ENCODE data around the gene BID.

Gene BID

GRCh38 chr22:17802411-17802810 lies 28.1 kb upstream of the BID start (continued):
- TF ChIP-seq TCF4 (CRISPR knock-in tag; IDR thresholded peaks at IDR 0.05; ENCODE audit: borderline replicate concordance) = no peak
- TF ChIP-seq CSRNP3 (CRISPR knock-in tag; IDR thresholded peaks at IDR 0.05) = no peak
- TF ChIP-seq OSR1 (CRISPR knock-in tag; IDR thresholded peaks at IDR 0.05) = no peak

- no peak for ATAC-seq
- TF ChIP-seq ESRRG (CRISPR knock-in tag; IDR thresholded peaks at IDR 0.05) (no peak), BACH2 (CRISPR knock-in tag; IDR thresholded peaks at IDR 0.05; ENCODE audit: borderline replicate concordance) (no peak), CREB5 (CRISPR knock-in tag; IDR thresholded peaks at IDR 0.05; ENCODE audit: low read depth) (no peak), SNAI2 (CRISPR knock-in tag; IDR thresholded peaks at IDR 0.05) (no peak)
Measured at GRCh38 chr22:17797721-17798559, 23.7 kb upstream of the BID start.

- ATAC-seq = no peak
- TF ChIP-seq RARB (CRISPR knock-in tag; IDR thresholded peaks at IDR 0.05) (no peak), POU6F1 (CRISPR knock-in tag; IDR thresholded peaks at IDR 0.05; ENCODE audit: borderline replicate concordance, low read depth) (no peak), CSDC2 (CRISPR knock-in tag; IDR thresholded peaks at IDR 0.05) (no peak), PPARA (CRISPR knock-in tag; IDR thresholded peaks at IDR 0.05; ENCODE audit: borderline replicate concordance) (no peak)
Measured at GRCh38 chr22:17796695-17797094, 22.4 kb upstream of the BID start.

GRCh38 chr22:17795661-17796548 lies 21.6 kb upstream of the BID start:
- TF ChIP-seq RARB (CRISPR knock-in tag; IDR thresholded peaks at IDR 0.05) = no peak
- TF ChIP-seq OSR1 (CRISPR knock-in tag; IDR thresholded peaks at IDR 0.05) = no peak
- TF ChIP-seq ESRRG (CRISPR knock-in tag; IDR thresholded peaks at IDR 0.05) = no peak
- no peak for ATAC-seq

GRCh38 chr22:17794726-17795542 lies 20.7 kb upstream of the BID start:
- TF ChIP-seq SNAI2 (CRISPR knock-in tag; IDR thresholded peaks at IDR 0.05) = no peak
- TF ChIP-seq TSHZ2 (CRISPR knock-in tag; IDR thresholded peaks at IDR 0.05) = no peak
- TF ChIP-seq TCF4 (CRISPR knock-in tag; IDR thresholded peaks at IDR 0.05; ENCODE audit: borderline replicate concordance) = no peak
- TF ChIP-seq ESRRG (CRISPR knock-in tag; IDR thresholded peaks at IDR 0.05) = no peak
- TF ChIP-seq ZNF8 (CRISPR knock-in tag; IDR thresholded peaks at IDR 0.05) = no peak
- TF ChIP-seq ZFP30 (CRISPR knock-in tag; IDR thresholded peaks at IDR 0.05) = no peak
- no peak for ATAC-seq

Measured in SK-N-SH treated with all-trans-retinoic acid at 6 μM for 48 hours (cell line).